Measurements from ENCODE around the gene BABAM2. TPM values are rescaled to one million over a fixed set of nuclear protein-coding genes. Genes with fewer than 3 reads are reported as not detected.

BABAM2 gene
- total RNA-seq, 2 donors from 2014 or later: 36.4 to 40.9 TPM

- Mint-ChIP-seq H3K36me3 (ENCODE audit: low read depth) (peaks cover 7% of the 10 kb centered on the region), H3K27me3 (ENCODE audit: insufficient read depth) (no peaks in the 10 kb centered on the region), H3K4me3 (no peak overlapping the region), H3K9me3 (peaks cover 4% of the 10 kb centered on the region), H3K4me1 (no peaks in the 10 kb centered on the region), H3K27ac (no peak overlapping the region)
- H3K9me3 ChIP-seq (ENCODE audit: control insufficient read depth, low read length): peaks cover 8% of the 10 kb centered on the region
- no peaks in the 10 kb centered on the region for H3K4me1 ChIP-seq (ENCODE audit: control insufficient read depth, insufficient read depth, low read length)
- no peak overlapping the region for H3K27ac ChIP-seq (ENCODE audit: low read depth, low read length)
- H3K36me3 ChIP-seq (ENCODE audit: control insufficient read depth, insufficient read depth, low read length): no peaks in the 10 kb centered on the region
- H3K27me3 ChIP-seq (ENCODE audit: control insufficient read depth, insufficient read depth, low read length, poor library complexity, severe bottlenecking): no peaks in the 10 kb centered on the region
- no peak overlapping the region for H3K9ac ChIP-seq (ENCODE audit: extremely low read depth, low read length, poor library complexity, severe bottlenecking)
- TF ChIP-seq, protein P1, sequence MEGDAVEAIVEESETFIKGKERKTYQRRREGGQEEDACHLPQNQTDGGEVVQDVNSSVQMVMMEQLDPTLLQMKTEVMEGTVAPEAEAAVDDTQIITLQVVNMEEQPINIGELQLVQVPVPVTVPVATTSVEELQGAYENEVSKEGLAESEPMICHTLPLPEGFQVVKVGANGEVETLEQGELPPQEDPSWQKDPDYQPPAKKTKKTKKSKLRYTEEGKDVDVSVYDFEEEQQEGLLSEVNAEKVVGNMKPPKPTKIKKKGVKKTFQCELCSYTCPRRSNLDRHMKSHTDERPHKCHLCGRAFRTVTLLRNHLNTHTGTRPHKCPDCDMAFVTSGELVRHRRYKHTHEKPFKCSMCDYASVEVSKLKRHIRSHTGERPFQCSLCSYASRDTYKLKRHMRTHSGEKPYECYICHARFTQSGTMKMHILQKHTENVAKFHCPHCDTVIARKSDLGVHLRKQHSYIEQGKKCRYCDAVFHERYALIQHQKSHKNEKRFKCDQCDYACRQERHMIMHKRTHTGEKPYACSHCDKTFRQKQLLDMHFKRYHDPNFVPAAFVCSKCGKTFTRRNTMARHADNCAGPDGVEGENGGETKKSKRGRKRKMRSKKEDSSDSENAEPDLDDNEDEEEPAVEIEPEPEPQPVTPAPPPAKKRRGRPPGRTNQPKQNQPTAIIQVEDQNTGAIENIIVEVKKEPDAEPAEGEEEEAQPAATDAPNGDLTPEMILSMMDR (conservative IDR thresholded peaks at IDR 0.05): no peak
- WGBS, 2 experiments (ENCODE audit: insufficient coverage in 1 of 2, insufficient read length in 1 of 2): 89 to 93% methylated on average over 4 to 5 of the region's 5 CpGs
- no peak overlapping the region for H3K4me3 ChIP-seq (ENCODE audit: low read length)
- DNase-seq: no peak
Observed at GRCh38 chr2:28150236-28150915, 259.8 kb downstream of the BABAM2 start.

- TF ChIP-seq, protein P1 (conservative IDR thresholded peaks at IDR 0.05): no peak
- Histone ChIP-seq H3K27me3 (ENCODE audit: control insufficient read depth, insufficient read depth, low read length, poor library complexity, severe bottlenecking) (no peaks in the 10 kb centered on the region), H3K9me3 (ENCODE audit: control insufficient read depth, low read length) (peaks cover 14% of the 10 kb centered on the region), H3K4me3 (ENCODE audit: low read length) (no peak overlapping the region), H3K9ac (ENCODE audit: extremely low read depth, low read length, poor library complexity, severe bottlenecking) (no peak overlapping the region), H3K36me3 (ENCODE audit: control insufficient read depth, insufficient read depth, low read length) (no peaks in the 10 kb centered on the region), H3K4me1 (ENCODE audit: control insufficient read depth, insufficient read depth, low read length) (no peaks in the 10 kb centered on the region), H3K27ac (ENCODE audit: low read depth, low read length) (no peak overlapping the region)
- Mint-ChIP-seq H3K9me3 (peaks cover 10% of the 10 kb centered on the region), H3K4me3 (no peak overlapping the region), H3K4me1 (no peaks in the 10 kb centered on the region), H3K27ac (no peak overlapping the region), H3K27me3 (ENCODE audit: insufficient read depth) (no peaks in the 10 kb centered on the region), H3K36me3 (ENCODE audit: low read depth) (peaks cover 13% of the 10 kb centered on the region)
- no peak for DNase-seq
- 92 to 100% methylated on average over 2 to 4 of the region's 4 CpGs for WGBS, 2 experiments (ENCODE audit: insufficient coverage in 1 of 2, insufficient read length in 1 of 2)
Observed at GRCh38 chr2:28150994-28151393, 260.5 kb downstream of the BABAM2 start.

- H3K27ac ChIP-seq (ENCODE audit: low read depth, low read length): no peak overlapping the region
- H3K9me3 ChIP-seq (ENCODE audit: control insufficient read depth, low read length): peaks cover 15% of the 10 kb centered on the region
- H3K27me3 ChIP-seq (ENCODE audit: control insufficient read depth, insufficient read depth, low read length, poor library complexity, severe bottlenecking): no peaks in the 10 kb centered on the region
- Mint-ChIP-seq H3K36me3 (ENCODE audit: low read depth) (peaks cover 18% of the 10 kb centered on the region), H3K27me3 (ENCODE audit: insufficient read depth) (no peaks in the 10 kb centered on the region), H3K9me3 (peaks cover 14% of the 10 kb centered on the region), H3K27ac (no peak overlapping the region), H3K4me3 (no peak overlapping the region), H3K4me1 (no peaks in the 10 kb centered on the region)
- H3K4me1 ChIP-seq (ENCODE audit: control insufficient read depth, insufficient read depth, low read length): no peaks in the 10 kb centered on the region
- no peak overlapping the region for H3K4me3 ChIP-seq (ENCODE audit: low read length)
- 87 to 95% methylated on average over 2 to 3 of the region's 3 CpGs for WGBS, 2 experiments (ENCODE audit: insufficient coverage in 1 of 2, insufficient read length in 1 of 2)
- H3K36me3 ChIP-seq (ENCODE audit: control insufficient read depth, insufficient read depth, low read length): no peaks in the 10 kb centered on the region
- H3K9ac ChIP-seq (ENCODE audit: extremely low read depth, low read length, poor library complexity, severe bottlenecking): no peak overlapping the region
- DNase-seq: no peak
- TF ChIP-seq, protein P1 (conservative IDR thresholded peaks at IDR 0.05): no peak
Observed at GRCh38 chr2:28152585-28153280, 262.2 kb downstream of the BABAM2 start.

All from endodermal cell (in vitro differentiated cells).